OCI-LY7 (cell line): Measurements from ENCODE around the gene MICALL2. TPM values are rescaled to one million over a fixed set of nuclear protein-coding genes. Genes with fewer than 3 reads are reported as not detected.

ENCODE experiments used
- BruUV-seq: library from RNA; stranded (reverse); fragments of 400-500 nt; replicated peaks from 2 replicates; lab custom pipeline; 2021; lab: Mats Ljungman, UMichigan
- CTCF ChIA-PET: fragments of 300-600 bp; sonication (Branson Sonifier 250); formaldehyde crosslinking; loops from one replicate; lab custom pipeline; 2022; ENCODE audit warnings: antibody characterized with exemption; ENCODE audit not compliant: unreplicated experiment; lab: Charles Lee
- POLR2A ChIA-PET: fragments of 300-600 bp; sonication (Branson Sonifier 250); formaldehyde crosslinking; loops from one replicate; lab custom pipeline; 2022; ENCODE audit warnings: antibody characterized with exemption; lab: Charles Lee
- DNase-seq: peaks from one replicate; pipeline ENCODE4 v3.0.0-alpha.2; 2015; ENCODE audit warnings: low spot score
- H2AFZ ChIP-seq: fragments of 200-600 bp; sonication (generic), shearing (Covaris generic); 2 replicates; pipeline ENCODE4 v1.6.1; 2014; ENCODE audit warnings: mild to moderate bottlenecking, antibody characterized with exemption, low read length, moderate library complexity
- H3K27ac ChIP-seq: fragments of 200-600 bp; sonication (generic); 2 replicates; pipeline ENCODE4 v1.5.1; 2014; ENCODE audit warnings: mixed run types, low read depth, mild to moderate bottlenecking, moderate library complexity, low read length, inconsistent platforms; ENCODE audit not compliant: poor library complexity, severe bottlenecking
- H3K36me3 ChIP-seq: fragments of 200-600 bp; sonication (generic); 2 replicates; pipeline ENCODE4 v1.6.1; 2014; ENCODE audit warnings: mild to moderate bottlenecking, antibody characterized with exemption, low read length, moderate library complexity, mixed read lengths; ENCODE audit not compliant: insufficient read depth
- H3K4me1 ChIP-seq: fragments of 200-600 bp; sonication (generic); 2 replicates; pipeline ENCODE4 v1.5.1; 2014; ENCODE audit warnings: mild to moderate bottlenecking, low read length; ENCODE audit not compliant: insufficient read depth, poor library complexity, severe bottlenecking
- H3K4me2 ChIP-seq: fragments of 200-600 bp; sonication (generic); 2 replicates; pipeline ENCODE4 v1.6.1; 2014; ENCODE audit warnings: mild to moderate bottlenecking, low read length
- H3K4me3 ChIP-seq: fragments of 200-600 bp; sonication (generic); 2 replicates; pipeline ENCODE4 v1.5.1; 2014; ENCODE audit warnings: mild to moderate bottlenecking, low read depth, low read length; ENCODE audit not compliant: poor library complexity, severe bottlenecking
- H3K79me2 ChIP-seq: fragments of 200-600 bp; sonication (generic); 2 replicates; pipeline ENCODE4 v1.6.1; 2016; ENCODE audit warnings: low read depth, mild to moderate bottlenecking, low read length, moderate library complexity, mixed read lengths; ENCODE audit not compliant: insufficient read depth
- H3K9me2 ChIP-seq: fragments of 200-600 bp; sonication (generic); 2 replicates; pipeline ENCODE4 v1.6.1; 2016; ENCODE audit warnings: mild to moderate bottlenecking, low read length, mixed read lengths; ENCODE audit not compliant: insufficient read depth
- H3K9me3 ChIP-seq: fragments of 200-600 bp; sonication (generic); 2 replicates; pipeline ENCODE4 v1.6.1; 2014; ENCODE audit warnings: mild to moderate bottlenecking, mixed run types, low read length, mixed read lengths
- H4K20me1 ChIP-seq: fragments of 200-600 bp; sonication (generic); 2 replicates; pipeline ENCODE4 v1.6.1; 2014; ENCODE audit warnings: mild to moderate bottlenecking, antibody characterized with exemption, low read length, moderate library complexity, mixed read lengths; ENCODE audit not compliant: insufficient read depth
- CTCF ChIP-seq: fragments of 200-600 bp; sonication (generic); conservative IDR thresholded peaks from 2 replicates; pipeline ENCODE4 v1.5.1; 2014; ENCODE audit warnings: mild to moderate bottlenecking, antibody characterized with exemption, low read length, moderate library complexity, mixed read lengths
- EZH2phosphoT487 ChIP-seq: fragments of 200-600 bp; sonication (generic); IDR thresholded peaks from 2 replicates; pipeline ENCODE4 v1.6.1; 2018; ENCODE audit warnings: low read depth, borderline replicate concordance, mild to moderate bottlenecking, mixed run types, antibody characterized with exemption, low read length, moderate library complexity, mixed read lengths
- intact Hi-C: fragments of 100-400 bp; cut with micrococcal nuclease; formaldehyde crosslinking; loops from one replicate; pipeline ENCODE4 v1.10.0; 2022; ENCODE audit not compliant: unreplicated experiment
- total RNA-seq, 2 experiments: library from RNA; depleted of rRNA in 1 of 2; stranded (reverse); fragments of >200 nt in 1 of 2; shearing (Covaris generic) in 1 of 2; gene quantifications; 2 replicates each; pipeline ENCODE4 v1.2.3, GENCODE V29; 2014 to 2022

Gene MICALL2
- total RNA-seq, 2 experiments from 2014 or later = 1.4 to 4.5 TPM

GRCh38 chr7:1475393-1475792 lies 16.1 kb upstream of the MICALL2 start:
- Histone ChIP-seq H4K20me1 (no peaks in the 10 kb centered on the region), H3K27ac (no peak overlapping the region), H3K4me3 (no peak overlapping the region), H2AFZ (no peak overlapping the region), H3K36me3 (peaks cover 82% of the 10 kb centered on the region), H3K79me2 (no peaks in the 10 kb centered on the region), H3K4me1 (peaks cover 5% of the 10 kb centered on the region), H3K9me2 (no peaks in the 10 kb centered on the region), H3K4me2 (no peak overlapping the region), H3K9me3 (no peaks in the 10 kb centered on the region)
- DNase-seq = no peak
- BruUV-seq = no TSS peak
- no peak for TF ChIP-seq EZH2phosphoT487
- intact Hi-C loops = no loop called here
- CTCF ChIA-PET = no interaction called here
- POLR2A ChIA-PET = no interaction called here

GRCh38 chr7:1474736-1475135 lies 15.5 kb upstream of the MICALL2 start:
- H4K20me1 ChIP-seq = no peaks in the 10 kb centered on the region
- TF ChIP-seq CTCF = no peak
- TF ChIP-seq EZH2phosphoT487 = no peak
- BruUV-seq = no TSS peak
- no peak overlapping the region for H3K4me2 ChIP-seq
- intact Hi-C loops = no loop called here
- no peaks in the 10 kb centered on the region for H3K79me2 ChIP-seq
- no peaks in the 10 kb centered on the region for H3K9me2 ChIP-seq
- no peak for DNase-seq
- no peaks in the 10 kb centered on the region for H3K9me3 ChIP-seq
- peaks cover 5% of the 10 kb centered on the region for H3K4me1 ChIP-seq
- H2AFZ ChIP-seq = no peak overlapping the region
- peaks cover 77% of the 10 kb centered on the region for H3K36me3 ChIP-seq
- H3K4me3 ChIP-seq = no peak overlapping the region
- ChIA-PET POLR2A (no interaction called here), CTCF (no interaction called here)
- no peak overlapping the region for H3K27ac ChIP-seq

- BruUV-seq = no TSS peak
- intact Hi-C loops = no loop called here
- Histone ChIP-seq H4K20me1 (no peaks in the 10 kb centered on the region), H2AFZ (no peak overlapping the region), H3K79me2 (no peaks in the 10 kb centered on the region), H3K4me3 (no peak overlapping the region), H3K9me2 (no peaks in the 10 kb centered on the region), H3K27ac (no peak overlapping the region), H3K4me1 (peaks cover 5% of the 10 kb centered on the region), H3K36me3 (peaks cover 71% of the 10 kb centered on the region), H3K9me3 (no peaks in the 10 kb centered on the region), H3K4me2 (no peak overlapping the region)
- peak; percentile 83 for TF ChIP-seq CTCF
- no peak for TF ChIP-seq EZH2phosphoT487
- CTCF ChIA-PET = no interaction called here
- POLR2A ChIA-PET = no interaction called here
- DNase-seq = peak; percentile 88
These were observed 14.7 kb upstream of the MICALL2 start for GRCh38 chr7:1473864-1474512.
